ENCODE results near the gene KLHDC7A. TPM values are rescaled to one million over a fixed set of nuclear protein-coding genes. Genes with fewer than 3 reads are reported as not detected.

Gene KLHDC7A
- polyA plus RNA-seq, 1 donor from 2014 or later = 0.04 TPM

GRCh38 chr1:18496056-18496455, 15.3 kb downstream of the KLHDC7A start:
- Histone ChIP-seq H3K36me3 (ENCODE audit: insufficient read depth, low read length) (no peaks in the 10 kb centered on the region), H3K9ac (ENCODE audit: low read length) (no peak overlapping the region), H3K9me2 (ENCODE audit: insufficient read depth, low read length) (no peaks in the 10 kb centered on the region), H3K27ac (ENCODE audit: low read length) (no peak overlapping the region), H3K9me3 (ENCODE audit: low read length) (no peaks in the 10 kb centered on the region), H3F3A (ENCODE audit: insufficient read depth, low read length, poor library complexity, severe bottlenecking) (no peaks in the 10 kb centered on the region), H3K4me3 (ENCODE audit: low read length) (no peak overlapping the region), H3K4me2 (ENCODE audit: low read length) (no peak overlapping the region), H3K27me3 (ENCODE audit: insufficient read depth, low read depth, low read length) (no peaks in the 10 kb centered on the region), H3K79me2 (replicated peaks; ENCODE audit: insufficient read depth, low read length) (no peaks in the 10 kb centered on the region), H2AFZ (ENCODE audit: low read depth, low read length) (no peak overlapping the region), H4K20me1 (ENCODE audit: insufficient read depth) (no peaks in the 10 kb centered on the region)
- TF ChIP-seq RAD21 (conservative IDR thresholded peaks at IDR 0.05) (no peak), REST (IDR thresholded peaks at IDR 0.05; ENCODE audit: borderline replicate concordance) (no peak), POLR2AphosphoS5 (IDR thresholded peaks at IDR 0.05) (no peak), EP300 (conservative IDR thresholded peaks at IDR 0.05; ENCODE audit: poor library complexity, severe bottlenecking) (no peak), TAF1 (IDR thresholded peaks at IDR 0.05; ENCODE audit: low read depth) (no peak), CTCF (IDR thresholded peaks at IDR 0.05; ENCODE audit: poor library complexity, severe bottlenecking) (no peak)

- H3K36me3 ChIP-seq (ENCODE audit: insufficient read depth, low read length) = no peaks in the 10 kb centered on the region
- no peak overlapping the region for H3K9ac ChIP-seq (ENCODE audit: low read length)
- H3K9me2 ChIP-seq (ENCODE audit: insufficient read depth, low read length) = no peaks in the 10 kb centered on the region
- no peak overlapping the region for H3K27ac ChIP-seq (ENCODE audit: low read length)
- H4K20me1 ChIP-seq (ENCODE audit: insufficient read depth) = no peaks in the 10 kb centered on the region
- no peaks in the 10 kb centered on the region for H3K9me3 ChIP-seq (ENCODE audit: low read length)
- no peaks in the 10 kb centered on the region for H3F3A ChIP-seq (ENCODE audit: insufficient read depth, low read length, poor library complexity, severe bottlenecking)
- H3K4me2 ChIP-seq (ENCODE audit: low read length) = no peak overlapping the region
- TF ChIP-seq EZH2 (IDR thresholded peaks at IDR 0.05; ENCODE audit: borderline replicate concordance, insufficient read depth, low read length, poor library complexity, severe bottlenecking) (no peak), TAF1 (IDR thresholded peaks at IDR 0.05; ENCODE audit: low read depth) (no peak), EP300 (conservative IDR thresholded peaks at IDR 0.05; ENCODE audit: poor library complexity, severe bottlenecking) (no peak), SMC3 (conservative IDR thresholded peaks at IDR 0.05; ENCODE audit: poor library complexity) (no peak), RAD21 (conservative IDR thresholded peaks at IDR 0.05) (no peak), MXI1 (conservative IDR thresholded peaks at IDR 0.05; ENCODE audit: poor library complexity, severe bottlenecking) (no peak), CTCF (IDR thresholded peaks at IDR 0.05; ENCODE audit: poor library complexity, severe bottlenecking) (no peak), REST (IDR thresholded peaks at IDR 0.05; ENCODE audit: borderline replicate concordance) (no peak), POLR2AphosphoS5 (IDR thresholded peaks at IDR 0.05) (no peak)
- H2AFZ ChIP-seq (ENCODE audit: low read depth, low read length) = no peak overlapping the region
- H3K4me3 ChIP-seq (ENCODE audit: low read length) = no peak overlapping the region
- H3K79me2 ChIP-seq (replicated peaks; ENCODE audit: insufficient read depth, low read length) = no peaks in the 10 kb centered on the region
- H3K27me3 ChIP-seq (ENCODE audit: insufficient read depth, low read depth, low read length) = no peaks in the 10 kb centered on the region
Measured at GRCh38 chr1:18496497-18497235, 15.9 kb downstream of the KLHDC7A start.
